Calu3 (cell line): ENCODE data around the gene BSX. TPM values are rescaled to one million over a fixed set of nuclear protein-coding genes. Genes with fewer than 3 reads are reported as not detected.

ENCODE experiments used
- BruUV-seq: library from RNA; stranded (reverse); fragments of 400-500 nt; replicated peaks from 2 replicates; lab custom pipeline; 2021; lab: Mats Ljungman, UMichigan
- CTCF ChIA-PET: fragments of 300-600 bp; sonication (Branson Sonifier 250); formaldehyde crosslinking; loops from one replicate; lab custom pipeline; 2022; ENCODE audit warnings: antibody characterized with exemption; lab: Charles Lee
- DNase-seq: peaks from one replicate; pipeline ENCODE4 v3.0.0; 2022
- H3K27ac Mint-ChIP-seq: one replicate; pipeline ENCODE4 v1.8.0; 2022; ENCODE audit warnings: mixed read lengths; ENCODE audit not compliant: unreplicated experiment
- H3K27me3 Mint-ChIP-seq: one replicate; pipeline ENCODE4 v1.8.0; 2022; ENCODE audit warnings: mixed read lengths; ENCODE audit not compliant: unreplicated experiment
- H3K36me3 Mint-ChIP-seq: one replicate; pipeline ENCODE4 v1.8.0; 2022; ENCODE audit warnings: mild to moderate bottlenecking, moderate library complexity, mixed read lengths; ENCODE audit not compliant: insufficient read depth, unreplicated experiment
- H3K4me1 Mint-ChIP-seq: one replicate; pipeline ENCODE4 v1.8.0; 2022; ENCODE audit warnings: mild to moderate bottlenecking, low read depth, mixed read lengths; ENCODE audit not compliant: unreplicated experiment
- H3K4me3 Mint-ChIP-seq: one replicate; pipeline ENCODE4 v1.8.0; 2022; ENCODE audit warnings: mild to moderate bottlenecking, low read depth, moderate library complexity, mixed read lengths; ENCODE audit not compliant: unreplicated experiment
- H3K9me3 Mint-ChIP-seq: one replicate; pipeline ENCODE4 v1.8.0; 2022; ENCODE audit warnings: low read depth, mixed read lengths; ENCODE audit not compliant: unreplicated experiment
- CTCF ChIP-seq: fragments of 200-600 bp; IDR thresholded peaks from one replicate; pipeline ENCODE4 v1.8.0; 2022; ENCODE audit warnings: antibody characterized with exemption; ENCODE audit not compliant: unreplicated experiment
- intact Hi-C: fragments of 100-400 bp; cut with micrococcal nuclease; formaldehyde crosslinking; loops from one replicate; pipeline ENCODE4 v1.10.0; 2022; ENCODE audit not compliant: unreplicated experiment
- total RNA-seq: library from RNA; stranded (reverse); gene quantifications from 2 replicates; pipeline ENCODE4 v1.2.3, GENCODE V29; 2022

BSX gene
- total RNA-seq, 1 experiment from 2014 or later = not detected

- no peak overlapping the region for H3K4me3 Mint-ChIP-seq
- no peaks in the 10 kb centered on the region for H3K36me3 Mint-ChIP-seq
- no peak overlapping the region for H3K27ac Mint-ChIP-seq
- no peaks in the 10 kb centered on the region for H3K9me3 Mint-ChIP-seq
- CTCF ChIA-PET = no interaction called here
- intact Hi-C loops = loop anchor here (2.0 kb wide), 1 partner anchor 28 kb away; no protein-coding TSS in a partner anchor
- H3K4me1 Mint-ChIP-seq = no peaks in the 10 kb centered on the region
- DNase-seq = no peak
- BruUV-seq = no TSS peak
- no peak for TF ChIP-seq CTCF
- H3K27me3 Mint-ChIP-seq = no peaks in the 10 kb centered on the region
These were observed 43.1 kb downstream of the BSX start for GRCh38 chr11:122938557-122938956.

- no peak for TF ChIP-seq CTCF
- no peaks in the 10 kb centered on the region for H3K9me3 Mint-ChIP-seq
- CTCF ChIA-PET = no interaction called here
- no peaks in the 10 kb centered on the region for H3K27me3 Mint-ChIP-seq
- no peak overlapping the region for H3K27ac Mint-ChIP-seq
- BruUV-seq = no TSS peak
- H3K4me3 Mint-ChIP-seq = no peak overlapping the region
- intact Hi-C loops = loop anchor here (2.0 kb wide), 1 partner anchor 29 kb away; no protein-coding TSS in a partner anchor
- H3K4me1 Mint-ChIP-seq = no peaks in the 10 kb centered on the region
- H3K36me3 Mint-ChIP-seq = no peaks in the 10 kb centered on the region
- no peak for DNase-seq
These were observed 43.7 kb downstream of the BSX start for GRCh38 chr11:122937983-122938382.

GRCh38 chr11:122933416-122933815 is 48.2 kb downstream of the BSX start:
- H3K4me3 Mint-ChIP-seq = no peak overlapping the region
- CTCF ChIA-PET = no interaction called here
- H3K36me3 Mint-ChIP-seq = no peaks in the 10 kb centered on the region
- H3K27ac Mint-ChIP-seq = no peak overlapping the region
- no peak for TF ChIP-seq CTCF
- no TSS peak for BruUV-seq
- intact Hi-C loops = no loop called here
- DNase-seq = no peak
- no peaks in the 10 kb centered on the region for H3K9me3 Mint-ChIP-seq
- no peaks in the 10 kb centered on the region for H3K4me1 Mint-ChIP-seq
- no peaks in the 10 kb centered on the region for H3K27me3 Mint-ChIP-seq

- intact Hi-C loops = no loop called here
- no TSS peak for BruUV-seq
- H3K27me3 Mint-ChIP-seq = no peaks in the 10 kb centered on the region
- no peak for DNase-seq
- no peaks in the 10 kb centered on the region for H3K36me3 Mint-ChIP-seq
- TF ChIP-seq CTCF = no peak
- CTCF ChIA-PET = no interaction called here
- no peaks in the 10 kb centered on the region for H3K9me3 Mint-ChIP-seq
- H3K4me3 Mint-ChIP-seq = no peak overlapping the region
- no peaks in the 10 kb centered on the region for H3K4me1 Mint-ChIP-seq
- no peak overlapping the region for H3K27ac Mint-ChIP-seq
These were observed 50.1 kb downstream of the BSX start for GRCh38 chr11:122931510-122931909.

Other genes with a start within 250 kb of the BSX start
- gene CRTAM, start 143.3 kb downstream of the BSX start, total RNA-seq = not detected in 2 replicates
- gene JHY, start 99.1 kb downstream of the BSX start, total RNA-seq = 2.7 and 3.5 TPM in 2 replicates
- gene HSPA8, start 80.3 kb upstream of the BSX start, total RNA-seq = 1,511 and 1,624 TPM in 2 replicates
- not detected in 2 replicates for gene CLMP, start 213.4 kb upstream of the BSX start, total RNA-seq